ENCODE measurements around the gene PLCB1.
"Not testable (repeated sequence)": the region's sequence is repeated elsewhere in the genome, so short reads cannot be mapped to it uniquely, and the experiment has no call there.

The PLCB1 gene

GRCh38 chr20:8583012-8583565 lies 451.0 kb downstream of the PLCB1 start:
- no peak for TF ChIP-seq CTCF (IDR thresholded peaks at IDR 0.05)
- DNase-seq (ENCODE audit: low spot score) = no peak
- Histone ChIP-seq H3K4me3 (no peak overlapping the region), H3K27ac (no peak overlapping the region)

- Histone ChIP-seq H3K4me3 (no peak overlapping the region), H3K27ac (no peak overlapping the region)
- TF ChIP-seq CTCF (IDR thresholded peaks at IDR 0.05) = no peak
- no peak for DNase-seq (ENCODE audit: low spot score)
Measured at GRCh38 chr20:8583566-8584043, 451.5 kb downstream of the PLCB1 start.

GRCh38 chr20:8587251-8587650 lies 455.2 kb downstream of the PLCB1 start:
- Histone ChIP-seq H3K27ac (no peak overlapping the region), H3K4me3 (no peak overlapping the region)
- DNase-seq (ENCODE audit: low spot score) = no peak
- TF ChIP-seq CTCF (IDR thresholded peaks at IDR 0.05) = no peak

GRCh38 chr20:8587810-8588209 lies 455.7 kb downstream of the PLCB1 start:
- no peak overlapping the region for H3K27ac ChIP-seq
- H3K4me3 ChIP-seq = no peak overlapping the region
- DNase-seq (ENCODE audit: low spot score) = no peak
- TF ChIP-seq CTCF (IDR thresholded peaks at IDR 0.05) = no peak

- TF ChIP-seq CTCF (IDR thresholded peaks at IDR 0.05) = no peak
- no peak for DNase-seq (ENCODE audit: low spot score)
- no peak overlapping the region for H3K4me3 ChIP-seq
- no peak overlapping the region for H3K27ac ChIP-seq
Measured at GRCh38 chr20:8589956-8590355, 457.9 kb downstream of the PLCB1 start.

- DNase-seq (ENCODE audit: low spot score); H3K4me3 ChIP-seq; H3K27ac ChIP-seq: not testable (repeated sequence)
Measured at GRCh38 chr20:8600910-8601541, 469.0 kb downstream of the PLCB1 start.

GRCh38 chr20:8601542-8601912 lies 469.5 kb downstream of the PLCB1 start:
- H3K27ac ChIP-seq = no peak overlapping the region
- DNase-seq (ENCODE audit: low spot score) = no peak
- TF ChIP-seq CTCF (IDR thresholded peaks at IDR 0.05) = no peak

More at GRCh38 chr20:8601542-8601912, 469.5 kb downstream of the PLCB1 start:
- no peak overlapping the region for H3K4me3 ChIP-seq
